NCI-H1417 (cell line): ENCODE data around the gene SLC30A9.

Source experiments
- DNase-seq, 3 experiments: peaks; one replicate each; lab custom pipeline; 2025; lab: John Stamatoyannopoulos, UW

Gene SLC30A9

DNA sequence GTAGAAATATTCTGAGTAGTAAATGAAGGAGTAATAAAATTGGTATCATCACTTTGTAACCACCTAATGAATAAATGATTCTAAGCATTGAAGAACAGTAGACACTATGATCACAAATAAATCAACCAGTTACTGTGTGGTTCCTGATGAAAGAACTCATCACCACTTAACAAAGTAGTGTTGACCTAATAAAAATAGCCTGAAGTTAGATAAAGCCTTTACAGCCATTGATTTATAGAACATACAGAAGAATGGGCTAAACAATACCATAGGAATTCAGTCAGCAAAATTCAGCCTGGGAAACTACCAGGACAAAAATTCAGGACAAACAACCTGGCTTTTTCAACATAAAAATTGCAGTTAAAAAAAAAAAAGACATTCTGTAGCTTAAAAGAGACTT is 9.0 kb downstream of the SLC30A9 start:
- no peak for DNase-seq

DNA sequence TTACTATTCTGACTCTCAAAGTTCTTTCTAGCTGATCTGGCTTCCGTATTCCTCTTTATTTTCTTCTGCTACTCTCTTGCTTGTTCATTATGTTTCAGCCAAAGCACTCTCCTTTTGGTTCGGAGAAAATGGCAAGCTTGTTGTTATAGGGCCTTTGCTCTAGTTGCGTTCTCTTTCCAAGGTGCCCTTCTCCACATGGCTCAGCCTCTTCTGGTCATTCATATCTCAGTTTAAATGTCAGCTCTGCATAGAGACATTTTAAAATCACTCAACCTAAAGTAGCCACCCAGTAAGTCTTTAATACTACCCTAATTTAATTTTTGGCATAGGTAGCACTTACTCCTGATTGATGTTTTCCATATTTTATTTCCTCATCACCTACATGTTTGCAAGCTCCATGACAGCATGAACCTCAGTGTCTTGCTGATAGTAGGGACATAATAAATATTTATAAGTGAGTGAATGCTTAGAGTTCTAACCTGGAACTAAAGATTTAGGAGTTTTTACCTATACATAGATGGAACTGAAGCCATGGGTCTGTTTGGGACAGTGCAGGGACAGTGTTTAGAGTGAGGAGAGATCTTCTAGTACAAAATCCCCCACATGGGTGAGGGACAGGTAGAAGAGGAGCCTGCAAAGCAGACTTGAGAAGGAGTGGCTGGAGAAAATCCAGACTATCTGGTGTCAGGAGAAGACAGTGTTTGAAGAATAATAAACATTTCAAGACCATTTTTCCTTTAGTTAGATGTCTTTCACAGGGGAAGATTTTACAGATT is 17.9 kb downstream of the SLC30A9 start:
- no peak for DNase-seq

DNA sequence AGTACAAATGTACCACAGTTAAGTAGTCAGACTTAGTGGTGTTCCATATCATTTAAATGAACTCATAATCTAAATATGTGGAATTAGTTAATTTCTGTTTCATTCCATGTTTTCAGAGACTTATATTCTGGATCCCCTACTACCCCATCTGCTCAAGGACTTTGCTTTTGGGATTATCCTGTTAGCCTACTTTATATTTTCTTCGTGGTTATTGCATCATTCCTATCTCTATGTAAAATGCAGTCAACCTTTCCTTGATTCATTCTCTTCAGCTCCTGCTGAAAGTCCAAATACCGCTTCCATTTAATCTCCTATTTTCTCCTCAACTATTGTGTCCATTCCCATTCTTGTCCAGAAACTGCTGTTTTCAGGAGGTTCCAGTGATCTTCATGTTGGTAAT is 25.1 kb downstream of the SLC30A9 start:
- no peak for DNase-seq

DNA sequence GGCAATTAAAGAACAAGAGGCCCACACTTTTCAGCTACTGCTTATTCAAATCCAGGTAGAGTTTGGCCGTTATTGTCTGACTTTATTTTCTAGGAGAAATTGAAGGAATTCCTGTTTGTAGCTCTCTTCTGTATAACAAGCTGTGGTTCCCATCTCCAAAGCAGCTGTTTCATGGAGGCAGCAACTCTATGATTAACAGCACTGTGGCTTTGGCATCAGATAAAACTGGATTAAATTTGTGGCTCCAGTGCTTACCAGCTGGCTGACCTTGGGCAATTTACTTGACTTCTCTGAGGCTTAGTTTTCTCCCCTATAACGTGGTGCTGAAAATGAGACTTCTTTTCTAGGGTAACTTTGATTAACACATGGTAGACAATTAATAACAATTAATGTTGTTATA is 28.1 kb downstream of the SLC30A9 start:
- DNase-seq = no peak

DNA sequence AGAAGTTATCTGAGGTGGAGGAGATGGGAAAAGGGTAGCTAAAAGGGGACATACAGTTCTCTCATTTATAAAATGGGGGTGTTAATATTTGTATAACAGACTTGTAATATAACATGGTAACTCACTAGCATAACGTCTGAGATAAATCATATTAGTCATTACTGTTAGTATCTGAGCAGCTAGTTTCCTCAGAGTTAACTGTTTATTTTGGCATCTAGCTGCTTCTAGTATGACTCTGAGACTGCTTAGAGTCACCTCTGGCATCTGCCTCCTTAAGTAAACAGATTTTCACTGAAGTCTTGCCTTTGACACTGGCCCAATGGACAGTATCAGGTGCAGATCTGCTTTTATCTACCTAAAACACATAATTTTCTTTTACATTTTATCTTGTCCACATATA is 58.1 kb downstream of the SLC30A9 start:
- no peak for DNase-seq

DNA sequence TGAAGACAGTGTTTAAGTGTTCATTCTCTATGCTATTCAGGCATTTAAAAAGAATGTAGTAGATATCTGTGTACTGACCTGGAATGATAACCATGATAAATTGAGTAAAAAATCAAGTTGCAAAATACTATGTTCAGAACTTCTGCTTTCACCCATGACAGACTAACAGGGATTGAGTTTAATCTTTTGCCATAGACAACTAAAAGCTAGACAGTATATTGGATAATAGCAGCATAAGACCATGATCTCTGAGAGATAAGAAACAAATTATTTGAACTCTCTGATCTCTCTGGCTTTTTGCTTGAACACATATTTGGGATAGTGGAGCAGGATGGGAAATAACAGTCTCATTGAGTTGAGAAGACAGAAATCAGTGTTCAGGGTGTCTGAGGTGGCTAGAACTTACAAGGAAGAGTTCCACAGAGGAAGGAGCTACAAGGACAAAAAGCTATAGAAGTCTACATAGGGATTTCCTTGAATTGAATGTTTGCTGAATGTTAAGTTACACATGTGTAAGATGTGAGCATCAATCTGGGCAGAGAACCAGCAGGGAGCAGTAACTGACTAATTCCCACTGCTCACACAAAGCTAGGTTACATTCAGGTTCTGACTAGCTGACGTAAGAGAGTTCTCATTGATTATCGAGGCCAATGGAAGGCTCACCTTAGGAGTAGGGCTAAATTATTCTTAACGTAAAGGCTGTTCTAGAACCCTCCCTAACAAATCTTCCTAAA is 60.4 kb downstream of the SLC30A9 start:
- no peak for DNase-seq

DNA sequence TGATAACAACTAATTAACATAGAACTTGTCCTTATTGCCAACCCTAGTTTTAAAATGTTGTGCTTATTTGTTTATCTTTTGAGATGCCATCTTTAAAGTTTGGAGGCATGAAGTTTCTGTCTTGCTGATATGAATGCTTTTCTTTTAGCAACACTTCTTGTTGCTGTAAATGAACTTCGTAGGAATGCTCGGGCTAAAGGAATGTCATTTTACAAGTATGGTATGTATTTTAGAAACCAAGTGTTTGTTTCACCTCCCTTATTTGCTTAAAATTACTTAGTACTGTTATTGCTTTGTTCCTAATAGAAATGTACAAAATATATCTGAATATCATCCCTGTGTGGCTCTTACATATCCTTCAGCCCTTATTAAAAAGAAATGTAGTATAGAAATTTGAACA is 76.1 kb downstream of the SLC30A9 start:
- DNase-seq = no peak

DNA sequence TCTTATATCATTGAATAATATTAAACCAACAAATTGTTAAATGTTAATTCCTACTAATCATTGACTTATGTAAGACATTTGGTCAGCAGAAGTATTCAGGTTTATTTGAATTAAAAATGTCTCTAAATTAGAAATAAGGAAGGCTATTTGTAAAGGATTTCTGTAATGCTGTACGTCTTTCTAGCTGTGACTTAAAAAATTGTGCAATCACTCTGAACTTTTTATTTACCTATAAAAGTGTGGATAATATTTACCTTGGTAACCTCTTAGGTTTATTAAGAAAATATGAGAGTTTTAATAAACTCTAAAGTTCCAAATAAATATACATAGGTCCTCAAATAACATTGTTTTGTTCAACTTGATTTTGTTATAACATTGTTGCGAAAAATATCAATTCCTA is 76.9 kb downstream of the SLC30A9 start:
- DNase-seq = no peak

DNA sequence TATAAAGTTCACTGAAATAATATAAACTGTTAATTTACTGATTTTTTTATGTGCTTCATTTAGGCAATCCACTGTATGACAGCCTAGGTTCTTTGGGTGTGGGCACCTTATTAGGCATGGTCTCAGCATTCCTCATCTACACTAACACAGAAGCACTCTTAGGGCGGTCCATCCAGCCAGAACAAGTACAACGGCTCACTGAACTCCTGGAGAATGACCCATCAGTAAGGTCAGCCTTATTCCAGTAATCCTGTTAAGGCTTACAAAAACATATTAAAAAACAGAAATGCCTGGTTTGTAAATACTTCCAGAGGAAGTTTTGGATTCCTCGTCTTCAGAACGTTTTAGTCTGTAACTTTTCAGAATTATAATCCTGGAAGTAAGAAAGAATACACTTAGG is 80.1 kb downstream of the SLC30A9 start:
- DNase-seq = no peak

DNA sequence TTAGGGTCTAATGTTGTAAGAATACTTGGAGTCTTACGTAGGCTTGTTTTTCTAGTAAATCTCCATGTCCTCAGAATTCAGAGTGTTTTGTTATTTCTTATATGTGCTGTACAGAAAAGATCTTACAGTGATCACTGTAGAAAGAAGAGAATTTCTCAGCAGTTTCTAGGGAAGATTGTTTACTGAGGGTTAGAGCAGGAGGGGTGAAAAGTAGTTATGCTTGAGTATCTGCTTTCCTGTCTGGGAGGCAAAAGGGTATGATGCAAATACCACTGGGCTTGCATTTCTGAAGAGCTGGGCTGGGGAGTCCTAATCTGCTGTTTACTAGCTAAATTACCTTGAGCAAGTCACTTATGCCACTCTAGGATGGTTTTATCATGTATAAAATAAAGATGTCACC is 84.0 kb downstream of the SLC30A9 start:
- DNase-seq = no peak

DNA sequence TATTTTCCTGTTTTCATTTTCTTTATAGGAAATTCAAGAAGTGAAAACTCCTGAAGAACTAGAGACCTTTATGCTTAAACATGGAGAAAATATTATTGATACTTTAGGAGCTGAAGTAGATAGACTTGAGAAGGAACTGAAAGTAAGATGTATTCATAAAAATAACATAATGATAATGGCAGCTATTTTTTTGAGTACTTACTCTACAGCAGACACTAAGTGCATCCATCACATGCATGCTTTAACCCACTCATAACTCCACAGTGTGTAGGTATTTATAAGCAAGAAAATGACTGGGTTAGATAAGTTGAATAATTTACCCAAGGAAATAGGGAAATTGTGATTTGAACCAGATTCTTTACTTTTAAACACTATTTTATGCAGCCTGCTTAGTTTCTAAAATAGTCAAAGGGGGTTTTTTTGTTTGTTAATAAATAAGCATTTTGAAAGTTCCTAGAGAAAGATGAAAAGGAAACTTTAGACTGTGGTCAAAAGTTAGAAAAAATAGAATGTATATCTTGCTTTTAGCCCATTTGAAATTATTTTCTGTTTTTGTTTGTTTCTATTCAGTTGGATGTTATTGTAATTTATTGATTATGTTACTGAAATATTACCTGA is 88.0 kb downstream of the SLC30A9 start:
- DNase-seq = no peak

DNA sequence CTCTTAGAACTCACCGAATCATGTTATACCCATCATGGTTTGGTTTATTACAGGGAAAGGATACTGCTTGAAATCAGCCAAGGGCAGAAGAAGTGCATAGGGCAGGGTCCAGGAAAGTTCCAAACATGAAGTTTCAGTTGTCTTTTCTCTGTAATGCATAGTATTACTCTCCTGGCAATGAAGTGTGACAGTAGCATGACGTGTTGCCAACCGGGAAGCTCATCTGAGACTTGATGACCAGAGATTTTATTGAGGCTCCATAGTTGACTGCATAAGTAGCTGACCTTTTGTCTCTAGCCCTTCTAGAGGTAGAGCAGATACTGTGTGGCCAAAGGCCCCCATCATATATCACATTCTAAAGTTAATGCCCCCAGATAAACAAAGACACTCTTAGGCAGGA is 90.0 kb downstream of the SLC30A9 start:
- DNase-seq = no peak

DNA sequence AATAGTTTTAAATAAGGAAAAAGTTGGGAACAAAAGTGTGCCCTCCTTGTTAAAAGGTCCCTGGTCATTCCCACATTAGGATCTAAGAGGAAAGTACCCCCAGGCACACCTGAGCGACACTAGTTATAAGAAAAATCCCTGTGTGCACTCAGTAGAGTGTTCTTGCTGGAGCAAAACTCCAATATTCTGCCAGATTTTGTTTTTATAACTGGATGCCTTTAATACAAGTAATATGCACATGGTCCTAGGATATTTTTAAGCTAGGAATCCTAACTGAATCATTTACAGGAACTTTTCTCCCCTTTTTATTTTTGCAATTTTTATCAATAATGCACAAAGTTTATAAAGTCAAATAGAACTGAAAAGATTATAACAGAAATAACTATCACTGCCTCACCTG is 93.5 kb downstream of the SLC30A9 start:
- DNase-seq = no peak

DNA sequence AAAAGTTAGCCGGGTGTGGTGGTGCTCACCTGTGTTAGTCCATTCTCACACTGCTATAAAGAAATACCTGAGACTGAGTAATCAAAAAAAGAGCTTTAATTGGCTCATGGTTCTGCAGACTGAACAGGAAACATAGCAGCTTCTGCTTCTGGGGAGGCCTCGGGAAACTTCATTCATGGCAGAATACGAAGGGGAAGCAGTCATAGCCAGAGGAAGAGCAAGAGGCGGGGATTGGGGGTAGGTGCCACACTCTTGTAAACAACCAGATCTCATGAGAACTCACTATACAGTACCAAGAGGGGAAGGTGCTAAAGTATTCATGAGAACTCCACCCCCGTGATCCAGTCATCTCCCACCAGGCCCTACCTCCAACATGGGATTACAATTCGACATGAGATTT is 98.1 kb downstream of the SLC30A9 start:
- no peak for DNase-seq

DNA sequence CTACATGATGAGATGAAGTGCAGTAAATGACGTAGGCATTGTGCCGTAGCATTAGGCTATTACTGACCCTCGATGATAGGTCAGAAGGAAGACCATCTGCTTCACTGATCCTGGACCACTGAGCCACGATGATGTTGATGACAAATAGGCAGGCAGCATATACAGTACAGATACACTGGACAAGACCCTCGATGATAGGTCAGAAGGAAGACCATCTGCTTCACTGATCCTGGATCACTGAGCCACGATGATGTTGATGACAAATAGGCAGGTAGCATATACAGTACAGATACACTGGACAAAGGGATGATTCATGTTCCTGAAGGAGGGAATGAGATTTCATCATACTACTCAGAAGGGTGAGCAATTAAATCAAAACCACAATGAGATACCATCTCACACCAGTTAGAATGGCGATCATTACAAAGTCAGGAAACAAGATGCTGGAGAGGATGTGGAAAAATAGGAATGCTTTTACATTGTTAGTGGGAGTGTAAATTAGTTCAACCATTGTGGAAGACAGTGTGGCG is 111.2 kb downstream of the SLC30A9 start:
- no peak for DNase-seq

DNA sequence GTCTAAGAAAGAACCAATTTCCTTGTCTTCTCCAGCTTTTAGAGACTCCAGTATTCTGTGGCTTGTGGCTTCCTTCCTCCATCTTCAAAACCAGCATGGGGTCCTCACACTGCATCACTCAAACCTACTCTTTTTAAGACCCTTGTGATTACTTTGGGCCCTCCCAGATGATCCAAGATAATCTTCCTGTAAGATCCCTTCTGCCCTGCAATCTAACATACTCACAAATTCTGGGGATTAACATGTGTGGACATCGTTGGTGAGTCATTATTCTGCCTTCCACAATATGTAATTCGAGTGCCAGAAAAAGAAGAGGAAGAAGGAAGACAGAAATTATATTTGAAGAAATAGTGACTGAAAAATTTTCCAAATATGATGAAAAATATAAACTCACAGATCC is 114.2 kb downstream of the SLC30A9 start:
- DNase-seq = no peak

DNA sequence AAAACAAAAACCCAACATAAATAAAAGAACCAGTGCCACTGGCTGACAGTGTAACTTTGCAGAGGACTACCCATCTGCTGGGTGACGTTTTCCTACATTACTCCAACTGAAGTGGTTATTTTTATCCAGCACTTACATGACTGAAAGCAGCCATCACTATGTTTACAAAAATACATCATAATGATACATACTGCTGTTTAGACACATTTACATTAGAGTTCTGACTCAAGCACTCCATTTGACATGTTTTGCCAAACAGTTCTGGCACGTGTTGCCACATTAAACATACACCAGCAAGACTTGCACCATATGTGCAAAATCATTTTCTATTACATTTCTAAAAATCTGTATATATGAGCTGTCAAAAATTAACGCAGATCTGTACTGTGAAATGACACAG is 122.5 kb downstream of the SLC30A9 start:
- peak in 1 of 3 experiments; percentile 9 for DNase-seq

DNA sequence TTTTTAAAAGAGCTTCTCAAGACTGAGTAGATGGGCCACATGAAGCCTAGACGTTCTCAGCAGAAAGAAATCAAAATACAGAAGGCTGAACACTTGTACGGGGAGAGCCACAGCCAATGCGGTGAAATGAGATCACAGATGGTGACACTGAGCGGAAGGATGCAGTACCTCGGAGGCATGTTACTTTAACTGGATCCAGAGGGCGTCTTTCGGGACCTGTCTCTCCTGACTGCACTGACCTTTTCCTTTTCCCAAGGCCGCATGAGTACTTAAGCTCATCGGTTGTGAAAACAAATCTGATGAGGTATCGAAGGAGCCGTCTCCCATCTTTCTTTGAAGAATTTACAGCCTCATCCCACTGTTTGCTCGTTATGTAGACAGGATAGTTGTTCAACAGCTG is 129.6 kb downstream of the SLC30A9 start:
- peak in 1 of 3 experiments; percentile 35 for DNase-seq

DNA sequence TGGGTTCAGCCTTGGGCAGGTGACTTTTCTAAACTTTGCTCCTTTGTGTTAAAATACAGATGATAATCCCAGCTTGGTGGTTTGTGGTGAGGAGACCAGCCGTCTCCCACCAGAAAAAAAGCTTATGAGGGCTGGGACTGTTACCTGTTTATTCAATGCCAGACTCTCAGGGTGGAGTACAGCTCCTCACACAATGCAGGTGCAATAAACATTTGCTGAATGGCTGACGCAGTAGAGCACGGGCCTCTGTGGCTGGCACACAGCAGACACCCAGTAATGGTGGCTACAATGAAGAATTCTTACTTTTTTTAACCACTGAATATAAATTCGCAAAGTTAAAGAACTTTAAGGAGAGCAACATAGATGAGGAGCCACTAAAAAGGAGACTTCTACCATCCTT is 131.9 kb downstream of the SLC30A9 start:
- DNase-seq = peak in 1 of 3 experiments; percentile 4

DNA sequence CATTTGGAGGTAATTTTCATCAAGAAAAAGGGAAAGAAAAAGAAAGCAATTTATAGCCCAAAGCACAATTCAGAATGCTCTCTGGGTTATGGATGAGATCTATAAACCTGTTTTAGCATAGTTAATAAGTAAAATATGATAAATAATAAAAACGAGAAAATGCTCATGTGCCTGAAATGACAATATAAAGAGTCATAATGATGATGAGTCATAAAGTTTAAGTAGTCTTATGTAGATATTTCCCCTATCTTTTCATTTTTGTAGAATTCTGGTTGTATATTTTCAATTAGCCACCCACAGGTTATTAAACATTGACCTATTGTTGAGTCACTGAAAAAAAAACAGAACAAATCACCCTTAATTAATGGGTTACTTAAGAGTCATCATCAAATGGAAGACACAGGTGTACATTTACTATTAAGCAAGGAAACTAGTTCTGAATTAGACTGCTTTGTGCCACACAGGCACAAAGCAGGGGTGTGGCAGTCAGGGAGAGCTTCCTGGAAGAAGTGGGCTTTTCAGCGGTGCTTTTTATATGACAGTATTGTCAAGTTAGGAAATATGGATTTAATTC is 132.8 kb downstream of the SLC30A9 start:
- DNase-seq = peak in 1 of 3 experiments; percentile 39

DNA sequence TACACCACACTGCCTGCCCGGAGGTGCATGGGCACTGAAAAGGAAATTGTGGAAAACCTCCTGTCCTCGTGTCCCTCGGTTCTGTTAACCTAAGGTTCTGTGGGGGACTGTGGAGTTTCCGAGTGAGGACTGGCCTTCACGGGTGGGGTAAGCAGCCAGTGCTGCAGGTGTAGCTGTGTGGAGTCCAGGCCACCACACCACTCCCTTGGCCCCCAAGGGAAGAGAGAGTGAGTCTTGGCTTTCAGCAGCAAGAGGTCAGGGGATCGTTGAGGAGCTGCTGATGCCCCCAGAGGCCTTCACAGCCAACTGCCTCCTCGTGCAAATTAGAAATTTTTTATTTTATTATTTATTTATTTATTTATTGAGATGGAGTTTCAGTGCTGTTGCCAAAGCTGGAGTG is 141.8 kb downstream of the SLC30A9 start:
- no peak for DNase-seq

DNA sequence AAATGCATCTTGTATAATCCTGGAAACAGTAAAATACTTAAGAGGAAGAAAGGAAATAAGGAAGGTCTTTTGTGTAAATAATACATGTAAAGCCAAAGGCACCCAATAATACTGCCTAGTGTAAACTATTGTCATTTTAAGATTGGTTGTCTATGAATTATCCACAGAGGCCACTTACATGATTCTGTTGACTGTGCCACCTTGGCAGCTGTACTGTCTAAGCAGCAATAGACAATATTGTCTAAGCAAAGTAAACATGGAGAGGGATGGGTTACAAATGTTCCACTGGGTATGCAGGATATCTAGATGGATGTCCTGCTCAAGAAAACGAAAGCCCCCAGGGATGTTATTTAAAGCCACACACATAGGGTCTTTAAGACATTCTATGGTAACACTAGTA is 142.7 kb downstream of the SLC30A9 start:
- no peak for DNase-seq

DNA sequence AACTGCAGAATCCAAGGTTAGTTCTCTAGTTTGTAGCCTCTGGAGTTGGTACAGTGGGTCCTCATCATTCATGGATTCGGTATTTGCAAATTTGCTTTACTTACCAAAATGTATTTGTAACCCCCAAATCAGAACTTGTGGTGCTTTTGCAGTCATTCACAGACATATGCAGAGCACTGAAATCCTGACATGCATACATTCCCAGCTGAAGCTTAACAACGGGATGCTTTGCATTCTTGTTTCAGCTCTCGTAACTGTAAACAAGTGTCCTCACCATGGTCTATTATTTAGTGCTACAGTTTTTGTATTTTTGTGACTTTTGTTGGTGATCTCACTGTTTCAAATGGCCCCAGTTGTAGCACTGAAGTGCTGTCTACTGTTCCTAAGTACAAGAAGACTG is 146.0 kb downstream of the SLC30A9 start:
- no peak for DNase-seq
